Measurements from ENCODE around the gene SH3GLB1. TPM values are rescaled to one million over a fixed set of nuclear protein-coding genes. Genes with fewer than 3 reads are reported as not detected.

The SH3GLB1 gene
- total RNA-seq, 1 donor from 2014 or later = 51.9 TPM

DNA sequence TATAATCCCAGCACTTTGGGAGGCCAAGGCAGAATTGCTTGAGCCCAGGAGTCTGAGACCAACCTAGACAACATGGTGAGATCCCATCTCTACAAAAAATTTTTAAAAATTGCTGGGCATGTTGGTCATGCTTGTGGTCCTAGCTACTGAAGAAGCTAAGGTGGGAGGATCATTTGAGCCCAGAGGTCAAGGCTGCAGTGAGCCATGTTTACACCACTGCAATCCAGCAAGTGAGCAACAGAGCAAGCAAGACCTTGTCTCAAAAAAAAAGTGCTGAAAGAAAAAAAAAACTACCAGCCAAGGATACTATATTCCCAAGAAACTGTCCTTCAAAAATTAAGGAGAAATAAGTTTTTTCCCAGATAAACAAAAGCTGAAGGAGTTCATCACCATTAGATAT, 78.1 kb downstream of the SH3GLB1 start:
- Mint-ChIP-seq H3K9me3 (peaks cover 10% of the 10 kb centered on the region), H3K36me3 (ENCODE audit: low read depth) (peaks cover 4% of the 10 kb centered on the region), H3K4me3 (no peak overlapping the region), H3K4me1 (peaks cover 10% of the 10 kb centered on the region), H3K27ac (ENCODE audit: unreplicated experiment) (no peak overlapping the region), H3K27me3 (ENCODE audit: low read depth) (no peaks in the 10 kb centered on the region)
- no peak for DNase-seq (ENCODE audit: low read depth, low spot score)
- TF ChIP-seq, protein P1, sequence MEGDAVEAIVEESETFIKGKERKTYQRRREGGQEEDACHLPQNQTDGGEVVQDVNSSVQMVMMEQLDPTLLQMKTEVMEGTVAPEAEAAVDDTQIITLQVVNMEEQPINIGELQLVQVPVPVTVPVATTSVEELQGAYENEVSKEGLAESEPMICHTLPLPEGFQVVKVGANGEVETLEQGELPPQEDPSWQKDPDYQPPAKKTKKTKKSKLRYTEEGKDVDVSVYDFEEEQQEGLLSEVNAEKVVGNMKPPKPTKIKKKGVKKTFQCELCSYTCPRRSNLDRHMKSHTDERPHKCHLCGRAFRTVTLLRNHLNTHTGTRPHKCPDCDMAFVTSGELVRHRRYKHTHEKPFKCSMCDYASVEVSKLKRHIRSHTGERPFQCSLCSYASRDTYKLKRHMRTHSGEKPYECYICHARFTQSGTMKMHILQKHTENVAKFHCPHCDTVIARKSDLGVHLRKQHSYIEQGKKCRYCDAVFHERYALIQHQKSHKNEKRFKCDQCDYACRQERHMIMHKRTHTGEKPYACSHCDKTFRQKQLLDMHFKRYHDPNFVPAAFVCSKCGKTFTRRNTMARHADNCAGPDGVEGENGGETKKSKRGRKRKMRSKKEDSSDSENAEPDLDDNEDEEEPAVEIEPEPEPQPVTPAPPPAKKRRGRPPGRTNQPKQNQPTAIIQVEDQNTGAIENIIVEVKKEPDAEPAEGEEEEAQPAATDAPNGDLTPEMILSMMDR (conservative IDR thresholded peaks at IDR 0.05) = no peak

DNA sequence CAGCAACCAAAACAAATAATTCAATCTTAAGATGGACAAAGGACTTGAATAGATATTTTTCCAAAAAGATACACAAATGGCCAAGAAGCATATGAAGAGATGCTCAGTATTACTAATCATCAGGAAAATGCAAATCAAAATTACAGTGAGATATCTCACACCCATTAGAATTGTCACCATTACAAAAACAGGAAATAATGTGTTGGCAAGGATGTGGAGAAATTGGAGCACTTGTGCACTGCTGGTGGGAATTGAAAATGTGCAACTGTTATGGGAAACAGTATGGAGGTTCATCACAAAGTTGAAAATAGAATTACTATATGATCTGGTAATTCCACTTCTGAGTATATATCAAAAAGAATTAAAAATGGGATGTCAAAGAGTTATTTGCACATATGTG, 83.2 kb downstream of the SH3GLB1 start:
- Mint-ChIP-seq H3K4me3 (no peak overlapping the region), H3K9me3 (peaks cover 6% of the 10 kb centered on the region), H3K36me3 (ENCODE audit: low read depth) (peaks cover 3% of the 10 kb centered on the region), H3K27me3 (ENCODE audit: low read depth) (no peaks in the 10 kb centered on the region), H3K4me1 (peaks cover 5% of the 10 kb centered on the region), H3K27ac (ENCODE audit: unreplicated experiment) (no peak overlapping the region)
- TF ChIP-seq, protein P1 (conservative IDR thresholded peaks at IDR 0.05) = no peak
- DNase-seq (ENCODE audit: low read depth, low spot score) = no peak

DNA sequence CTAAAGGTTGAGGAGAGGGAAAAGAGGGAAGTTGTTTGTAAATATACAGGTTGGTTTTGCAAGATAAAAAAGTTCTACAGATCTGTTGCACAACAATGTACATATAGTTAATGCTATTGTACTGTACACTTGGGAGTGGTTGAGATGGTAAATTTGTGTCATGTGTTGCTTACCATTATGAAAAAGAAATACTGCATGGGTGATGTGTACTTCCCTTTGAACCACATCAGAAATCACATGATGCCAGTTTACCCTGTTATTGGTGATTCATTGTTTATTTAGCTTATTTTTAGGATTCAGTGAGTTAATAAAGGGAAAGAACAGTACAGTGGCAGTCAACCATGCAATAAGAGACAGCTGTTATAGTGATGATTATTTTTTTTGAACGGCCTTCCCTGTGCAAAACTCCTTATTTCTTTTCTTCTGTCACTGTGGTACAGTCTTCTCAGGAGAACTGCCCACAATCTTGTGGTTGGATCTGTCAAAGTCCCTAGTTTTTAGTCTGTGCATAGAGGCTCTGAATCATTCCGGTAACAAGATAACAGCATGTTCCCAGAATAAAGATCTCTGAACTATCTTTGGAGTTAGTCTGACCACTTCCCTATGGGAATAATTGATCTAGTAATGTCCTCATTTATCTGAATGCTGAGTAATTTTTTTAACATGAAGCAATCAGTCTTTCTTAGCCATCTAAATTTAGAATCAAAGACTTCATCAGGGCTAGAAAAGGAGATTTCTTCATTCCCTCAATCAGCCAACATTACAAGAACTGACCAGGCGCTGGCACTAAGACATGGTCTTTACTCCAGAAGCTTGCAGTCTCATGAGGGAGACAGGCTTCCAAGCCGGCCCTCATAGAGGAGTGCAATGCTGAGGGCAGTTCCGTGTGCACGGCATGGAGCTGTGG, 84.2 kb downstream of the SH3GLB1 start:
- Mint-ChIP-seq H3K4me1 (peaks cover 14% of the 10 kb centered on the region), H3K9me3 (peaks cover 6% of the 10 kb centered on the region), H3K27ac (ENCODE audit: unreplicated experiment) (no peak overlapping the region), H3K36me3 (ENCODE audit: low read depth) (peaks cover 3% of the 10 kb centered on the region), H3K4me3 (no peak overlapping the region), H3K27me3 (ENCODE audit: low read depth) (no peaks in the 10 kb centered on the region)
- no peak for DNase-seq (ENCODE audit: low read depth, low spot score)
- TF ChIP-seq, protein P1 (conservative IDR thresholded peaks at IDR 0.05) = no peak

DNA sequence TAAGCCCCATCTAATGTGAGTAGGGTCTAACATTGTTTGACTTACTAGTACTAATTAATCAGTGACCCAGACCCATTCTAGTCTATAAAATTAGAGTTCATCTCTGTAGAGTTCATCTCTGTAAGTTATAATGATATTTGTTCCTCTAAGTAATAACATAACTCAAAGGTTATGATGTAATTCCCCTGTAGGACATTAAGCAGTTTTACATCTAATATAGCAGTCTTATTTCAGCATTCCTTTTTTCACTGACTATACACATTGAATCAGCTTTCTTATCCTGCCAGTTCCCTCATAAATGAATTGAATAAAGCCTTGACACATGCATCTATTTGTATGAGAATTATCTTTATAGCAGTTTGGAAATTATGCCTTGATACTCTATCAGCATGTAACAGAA, 90.9 kb downstream of the SH3GLB1 start:
- no peaks in the 10 kb centered on the region for H3K36me3 Mint-ChIP-seq (ENCODE audit: low read depth)
- peaks cover 18% of the 10 kb centered on the region for H3K4me1 Mint-ChIP-seq
- no peak for DNase-seq (ENCODE audit: low read depth, low spot score)
- TF ChIP-seq, protein P1 (conservative IDR thresholded peaks at IDR 0.05) = no peak
- H3K27me3 Mint-ChIP-seq (ENCODE audit: low read depth) = no peaks in the 10 kb centered on the region
- H3K27ac Mint-ChIP-seq (ENCODE audit: unreplicated experiment) = no peak overlapping the region
- no peaks in the 10 kb centered on the region for H3K9me3 Mint-ChIP-seq
- H3K4me3 Mint-ChIP-seq = no peak overlapping the region

Other genes starting within 250 kb of the SH3GLB1 start
- not detected in 2 replicates for gene CLCA1, start 235.6 kb upstream of the SH3GLB1 start, total RNA-seq
- gene CLCA4, start 157.5 kb upstream of the SH3GLB1 start, total RNA-seq = not detected in 2 replicates
- gene SELENOF, start 209.6 kb downstream of the SH3GLB1 start, total RNA-seq = 116 and 129 TPM in 2 replicates
- gene HS2ST1, start 210.1 kb downstream of the SH3GLB1 start, total RNA-seq = 56.4 and 57.5 TPM in 2 replicates